Endothelial cell of umbilical vein (primary cell): ENCODE data around the gene LSM11. TPM values are rescaled to one million over a fixed set of nuclear protein-coding genes. Genes with fewer than 3 reads are reported as not detected.

Experiments used
- BruUV-seq: library from RNA; stranded (reverse); fragments of 400-500 nt; replicated peaks from 2 replicates; lab custom pipeline; 2021; lab: Mats Ljungman, UMichigan
- CTCF ChIA-PET: fragments of 300-600, 350-600 bp; sonication (Branson Sonifier 250); formaldehyde crosslinking; loops from one replicate; lab custom pipeline; 2021; ENCODE audit warnings: antibody characterized with exemption, inconsistent platforms; lab: Charles Lee
- POLR2A ChIA-PET: fragments of 300-600, 350-600 bp; sonication (Branson Sonifier 250); formaldehyde crosslinking; loops from one replicate; lab custom pipeline; 2021; ENCODE audit warnings: antibody characterized with exemption, inconsistent platforms; lab: Charles Lee
- DNase-seq: peaks from one replicate; pipeline ENCODE4 v3.0.0-alpha.2; 2011; ENCODE audit warnings: low read depth, low spot score
- FAIRE-seq: peaks from 2 replicates; lab custom pipeline; 2011; peaks lifted over from hg19 to GRCh38; lab: Jason Lieb, UNC
- H2AFZ ChIP-seq: 2 replicates; pipeline ENCODE4 v1.6.0; 2012; ENCODE audit warnings: low read depth, low read length, control low read depth, inconsistent platforms
- H3K27ac ChIP-seq: 2 replicates; pipeline ENCODE4 v1.5.1; 2011; ENCODE audit warnings: low read depth, mild to moderate bottlenecking, control low read depth, low read length, moderate library complexity; ENCODE audit not compliant: insufficient read depth
- H3K27me3 ChIP-seq, 2 experiments: 2 replicates each; pipeline versions ENCODE4 v1.6.0 to v1.6.1; 2011; ENCODE audit warnings: low read length in 2 of 2, mixed read lengths in 1 of 2; ENCODE audit not compliant: control insufficient read depth in 2 of 2, insufficient read depth in 2 of 2
- H3K36me3 ChIP-seq, 2 experiments: 2 replicates in 1 of 2; 3 replicates in 1 of 2; pipeline ENCODE4 v1.5.1; 2011; ENCODE audit warnings: low read length in 2 of 2, mild to moderate bottlenecking in 1 of 2, moderate library complexity in 1 of 2; ENCODE audit not compliant: control insufficient read depth in 2 of 2, insufficient read depth in 2 of 2; ENCODE audit errors: extremely low read depth in 1 of 2
- H3K4me1 ChIP-seq: 3 replicates; pipeline ENCODE4 v1.5.1; 2011; ENCODE audit warnings: mild to moderate bottlenecking, low read length; ENCODE audit not compliant: control insufficient read depth, insufficient read depth; ENCODE audit errors: extremely low read depth
- H3K4me2 ChIP-seq: 2 replicates; pipeline ENCODE4 v1.6.1; 2011; ENCODE audit warnings: low read length, control low read depth, mixed read lengths; ENCODE audit not compliant: insufficient read depth
- H3K4me3 ChIP-seq, 3 experiments: fragments of 200-600 bp in 1 of 3; sonication (generic), shearing (Covaris generic) in 1 of 3; replicated peaks in 1 of 3; 2 replicates each; pipeline ENCODE4 v1.5.1; 2011 to 2016; ENCODE audit warnings: control low read depth in 3 of 3, low read length in 3 of 3, mild to moderate bottlenecking in 2 of 3, inconsistent platforms in 1 of 3, low read depth in 1 of 3, moderate library complexity in 1 of 3; ENCODE audit not compliant: insufficient read depth in 1 of 3
- H3K79me2 ChIP-seq: 2 replicates; pipeline ENCODE4 v1.6.0; 2012; ENCODE audit warnings: low read length, inconsistent platforms; ENCODE audit not compliant: control insufficient read depth, insufficient read depth
- H3K9ac ChIP-seq: replicated peaks from 2 replicates; pipeline ENCODE3; 2011; ENCODE audit warnings: low read length, control low read depth; ENCODE audit not compliant: insufficient read depth; ENCODE audit errors: extremely low read depth
- H3K9me1 ChIP-seq: replicated peaks from 3 replicates; pipeline ENCODE4 v1.6.0; 2011; ENCODE audit warnings: mild to moderate bottlenecking, low read length; ENCODE audit not compliant: control insufficient read depth, insufficient read depth; ENCODE audit errors: extremely low read depth
- H3K9me3 ChIP-seq: replicated peaks from 2 replicates; pipeline ENCODE4 v1.5.1; 2012; ENCODE audit warnings: low read length, inconsistent platforms; ENCODE audit not compliant: control insufficient read depth, insufficient read depth
- H4K20me1 ChIP-seq: replicated peaks from 2 replicates; pipeline ENCODE3; 2011; ENCODE audit warnings: mild to moderate bottlenecking, low read length; ENCODE audit not compliant: control insufficient read depth, insufficient read depth; ENCODE audit errors: extremely low read depth
- CTCF ChIP-seq, 2 donors: IDR thresholded peaks; 1 replicate in 1 of 2; 2 replicates in 1 of 2; pipeline ENCODE4 v1.5.1; 2011; ENCODE audit warnings: low read length in 2 of 2, mild to moderate bottlenecking in 2 of 2, moderate library complexity in 2 of 2, control low read depth in 1 of 2, inconsistent platforms in 1 of 2, low read depth in 1 of 2; ENCODE audit not compliant: insufficient read depth in 1 of 2; ENCODE audit errors: extremely low read depth in 1 of 2
- EZH2 ChIP-seq: IDR thresholded peaks from 2 replicates; pipeline ENCODE4 v1.6.1; 2012; ENCODE audit warnings: borderline replicate concordance, low read depth, mild to moderate bottlenecking, moderate library complexity, low read length, inconsistent platforms; ENCODE audit not compliant: severe bottlenecking
- FOS ChIP-seq: IDR thresholded peaks from 2 replicates; pipeline ENCODE4 v1.6.1; 2011; ENCODE audit warnings: mild to moderate bottlenecking, low read length, moderate library complexity, borderline replicate concordance; ENCODE audit not compliant: insufficient read depth
- GATA2 ChIP-seq: IDR thresholded peaks from 2 replicates; pipeline ENCODE4 v1.7.0; 2011; ENCODE audit warnings: low read depth, mild to moderate bottlenecking, moderate library complexity, mixed read lengths, low read length; ENCODE audit not compliant: insufficient read length, insufficient read depth
- MAX ChIP-seq: IDR thresholded peaks from 2 replicates; pipeline ENCODE4 v1.6.1; 2011; ENCODE audit not compliant: insufficient read depth, insufficient read length
- POLR2A ChIP-seq: IDR thresholded peaks from 2 replicates; pipeline ENCODE4 v1.6.1; 2012; ENCODE audit warnings: low read depth, mild to moderate bottlenecking, control low read depth, low read length
- dilution Hi-C: fragments of 300-500 bp; cut with MboI; formaldehyde crosslinking; loops from one replicate; pipeline ENCODE4 v1.15.0; 2019; ENCODE audit warnings: low sequenced_read_pairs; ENCODE audit not compliant: extremely low pct_ligation_motif_present
- intact Hi-C: fragments of 100-400 bp; cut with micrococcal nuclease; formaldehyde crosslinking; loops from one replicate; pipeline ENCODE4 v1.10.0; 2022
- polyA plus RNA-seq, 4 experiments: library from polyadenylated mRNA; depleted of rRNA in 3 of 4; stranded (reverse) in 3 of 4; unstranded in 1 of 4; fragments of >200 nt; gene quantifications; 2 replicates each; pipeline versions ENCODE4 v1.2.1 to v1.2.3, GENCODE V29; 2011 to 2012; ENCODE audit warnings: missing spikeins in 1 of 4
- total RNA-seq: library from RNA; stranded (reverse); gene quantifications from 2 replicates; pipeline ENCODE4 v1.2.3, GENCODE V29; 2021

LSM11 gene
- total and polyA plus RNA-seq, 2 donors (not counting 3 experiments of a cell fraction or from before 2014, with no cell fraction given), result 3.5 to 7.3 TPM

GRCh38 chr5:157713830-157714595 lies 29.5 kb upstream of the LSM11 start:
- FAIRE-seq (no peak), DNase-seq (no peak)
- Histone ChIP-seq H4K20me1 (no peaks in the 10 kb centered on the region), H3K27me3 (no peaks in the 10 kb centered on the region), H3K79me2 (no peaks in the 10 kb centered on the region), H3K9me3 (no peaks in the 10 kb centered on the region), H3K4me2 (no peak overlapping the region), H3K27ac (no peak overlapping the region), H2AFZ (no peak overlapping the region), H3K36me3 (no peaks in the 10 kb centered on the region), H3K9me1 (no peaks in the 10 kb centered on the region), H3K4me1 (no peaks in the 10 kb centered on the region), H3K9ac (no peak overlapping the region), H3K4me3 (no peak overlapping the region)
- ChIA-PET CTCF (no interaction called here), POLR2A (no interaction called here)
- BruUV-seq, result no TSS peak
- dilution Hi-C loops, result no loop called here
- TF ChIP-seq EZH2, result no peak
- TF ChIP-seq FOS, result no peak
- TF ChIP-seq CTCF (IDR thresholded peaks at IDR 0.05; ENCODE audit: extremely low read depth in 1 of 2, insufficient read depth in 1 of 2, low read depth in 1 of 2, low read length in 2 of 2), result no peak
- TF ChIP-seq MAX, result no peak
- no peak for TF ChIP-seq GATA2
- TF ChIP-seq POLR2A, result no peak
- intact Hi-C loops, result no loop called here
